Gastrocnemius medialis (tissue), 4 donors: ENCODE measurements around the gene CCNB1.

Experiments used
- POLR2A ChIP-seq, 2 donors: fragments of 450-650 bp; IDR thresholded peaks; one replicate each; pipeline ENCODE4 v1.6.1; 2017; ENCODE audit warnings: antibody characterized with exemption in 2 of 2, mild to moderate bottlenecking in 2 of 2, moderate library complexity in 2 of 2
- TF ChIP-seq, protein P1 (sequence below), 5 experiments: fragments of 450-650 bp in 3 of 5; fragments of 200-600 bp in 2 of 5; sonication (generic) in 2 of 5; IDR thresholded peaks in 4 of 5; conservative IDR thresholded peaks in 1 of 5; 1 replicate in 4 of 5; 2 replicates in 1 of 5; pipeline ENCODE4 v1.5.1; 2016 to 2019; ENCODE audit warnings: antibody characterized with exemption in 5 of 5, mild to moderate bottlenecking in 3 of 5, moderate library complexity in 3 of 5

DNA sequence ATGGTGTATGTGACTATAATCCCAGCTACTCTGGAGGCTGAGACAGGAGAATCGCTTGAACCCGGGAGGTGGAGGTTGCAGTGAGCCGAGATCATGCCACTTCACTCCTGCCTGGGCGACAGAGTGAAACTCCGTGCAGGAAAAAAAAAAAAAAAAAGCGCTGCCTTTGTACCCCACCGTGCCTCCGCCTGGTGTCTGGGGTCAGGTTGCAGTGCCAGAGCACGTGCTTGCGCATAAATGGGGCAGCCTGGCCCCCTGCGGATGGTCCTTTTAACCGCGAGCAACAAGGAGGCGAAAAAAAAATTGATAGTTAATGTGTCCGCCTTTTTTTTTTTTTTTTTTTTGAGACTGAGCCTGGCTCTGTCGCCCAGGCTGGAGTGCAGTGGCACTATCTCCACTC lies 6.3 kb upstream of the CCNB1 start:
- TF ChIP-seq, protein P1, sequence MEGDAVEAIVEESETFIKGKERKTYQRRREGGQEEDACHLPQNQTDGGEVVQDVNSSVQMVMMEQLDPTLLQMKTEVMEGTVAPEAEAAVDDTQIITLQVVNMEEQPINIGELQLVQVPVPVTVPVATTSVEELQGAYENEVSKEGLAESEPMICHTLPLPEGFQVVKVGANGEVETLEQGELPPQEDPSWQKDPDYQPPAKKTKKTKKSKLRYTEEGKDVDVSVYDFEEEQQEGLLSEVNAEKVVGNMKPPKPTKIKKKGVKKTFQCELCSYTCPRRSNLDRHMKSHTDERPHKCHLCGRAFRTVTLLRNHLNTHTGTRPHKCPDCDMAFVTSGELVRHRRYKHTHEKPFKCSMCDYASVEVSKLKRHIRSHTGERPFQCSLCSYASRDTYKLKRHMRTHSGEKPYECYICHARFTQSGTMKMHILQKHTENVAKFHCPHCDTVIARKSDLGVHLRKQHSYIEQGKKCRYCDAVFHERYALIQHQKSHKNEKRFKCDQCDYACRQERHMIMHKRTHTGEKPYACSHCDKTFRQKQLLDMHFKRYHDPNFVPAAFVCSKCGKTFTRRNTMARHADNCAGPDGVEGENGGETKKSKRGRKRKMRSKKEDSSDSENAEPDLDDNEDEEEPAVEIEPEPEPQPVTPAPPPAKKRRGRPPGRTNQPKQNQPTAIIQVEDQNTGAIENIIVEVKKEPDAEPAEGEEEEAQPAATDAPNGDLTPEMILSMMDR (IDR thresholded peaks at IDR 0.05 in 4 of 5, conservative IDR thresholded peaks at IDR 0.05 in 1 of 5): no peak
- no peak for TF ChIP-seq POLR2A (IDR thresholded peaks at IDR 0.05)
